UCSD-AML1 (cell line): ENCODE data around the gene SLC28A3.
"Not testable (repeated sequence)": the region's sequence is repeated elsewhere in the genome, so short reads cannot be mapped to it uniquely, and the experiment has no call there.

Experiments used
- DNase-seq: peaks from one replicate; lab custom pipeline; 2025; ENCODE audit not compliant: unreplicated experiment; lab: John Stamatoyannopoulos, UW

Gene SLC28A3, protein sequence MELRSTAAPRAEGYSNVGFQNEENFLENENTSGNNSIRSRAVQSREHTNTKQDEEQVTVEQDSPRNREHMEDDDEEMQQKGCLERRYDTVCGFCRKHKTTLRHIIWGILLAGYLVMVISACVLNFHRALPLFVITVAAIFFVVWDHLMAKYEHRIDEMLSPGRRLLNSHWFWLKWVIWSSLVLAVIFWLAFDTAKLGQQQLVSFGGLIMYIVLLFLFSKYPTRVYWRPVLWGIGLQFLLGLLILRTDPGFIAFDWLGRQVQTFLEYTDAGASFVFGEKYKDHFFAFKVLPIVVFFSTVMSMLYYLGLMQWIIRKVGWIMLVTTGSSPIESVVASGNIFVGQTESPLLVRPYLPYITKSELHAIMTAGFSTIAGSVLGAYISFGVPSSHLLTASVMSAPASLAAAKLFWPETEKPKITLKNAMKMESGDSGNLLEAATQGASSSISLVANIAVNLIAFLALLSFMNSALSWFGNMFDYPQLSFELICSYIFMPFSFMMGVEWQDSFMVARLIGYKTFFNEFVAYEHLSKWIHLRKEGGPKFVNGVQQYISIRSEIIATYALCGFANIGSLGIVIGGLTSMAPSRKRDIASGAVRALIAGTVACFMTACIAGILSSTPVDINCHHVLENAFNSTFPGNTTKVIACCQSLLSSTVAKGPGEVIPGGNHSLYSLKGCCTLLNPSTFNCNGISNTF

DNA sequence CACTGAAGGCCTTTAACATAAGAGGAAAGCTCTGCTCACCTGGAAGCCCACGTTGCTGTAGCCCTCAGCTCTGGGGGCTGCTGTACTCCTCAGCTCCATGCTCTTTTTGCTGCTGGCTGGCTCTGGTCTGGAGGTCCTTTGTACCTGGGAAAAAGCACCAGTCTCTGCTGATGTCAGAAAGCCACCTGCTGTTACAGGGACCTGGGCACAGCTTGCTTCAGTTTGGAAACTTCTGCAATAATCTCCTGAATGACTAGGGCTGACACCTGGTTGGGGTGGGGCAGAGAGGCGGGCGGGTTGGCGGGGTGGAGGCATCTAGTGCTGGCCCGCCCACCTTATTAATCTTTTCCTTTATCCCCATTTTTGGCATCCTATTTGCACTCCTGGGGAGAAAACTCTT is at the start of gene SLC28A3:
Gene SLC28A3, minus strand, starts transcription at position 224 of the 400 bp plus-strand sequence. Its CDS starts 125 bp downstream, at position 99.
- no peak for DNase-seq

DNA sequence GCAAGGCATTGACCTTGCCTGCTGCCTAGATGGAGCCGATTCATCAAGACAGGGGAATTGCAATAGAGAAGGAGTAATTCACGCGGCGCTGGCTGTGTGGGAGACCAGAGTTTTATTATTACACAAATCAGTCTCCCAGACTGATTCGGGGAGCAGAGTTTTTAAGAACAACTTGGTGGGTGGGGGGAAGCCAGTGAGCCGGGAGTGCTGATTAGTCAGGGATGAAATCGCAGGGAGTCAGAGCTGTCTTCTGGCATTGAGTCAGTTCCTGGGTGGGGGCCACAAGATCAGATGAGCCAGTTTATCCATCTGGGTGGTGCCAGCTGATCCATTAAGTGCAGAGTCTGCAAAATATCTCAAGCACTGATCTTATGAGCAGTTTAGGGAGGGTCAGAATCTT is 49.7 kb upstream of the SLC28A3 start:
- DNase-seq = not testable (repeated sequence)

DNA sequence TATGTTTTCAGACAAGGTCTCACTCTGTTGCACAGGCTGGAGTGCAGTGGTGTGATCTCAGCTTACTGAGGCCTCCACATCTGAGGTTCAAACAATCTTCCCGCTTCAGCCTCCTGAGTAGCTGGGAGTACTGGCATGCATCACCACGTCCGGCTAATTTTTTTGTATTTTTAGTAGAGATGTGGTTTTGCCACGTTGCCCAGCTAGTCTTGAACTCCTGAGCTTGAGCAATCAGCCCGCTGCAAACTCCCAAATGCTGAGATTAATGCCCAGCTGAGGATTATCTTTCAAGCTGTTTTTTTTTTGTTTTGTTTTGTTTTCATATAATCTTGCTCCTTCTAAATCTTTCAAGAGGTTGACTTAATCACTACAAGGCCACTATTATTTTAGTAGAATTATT is 47.3 kb upstream of the SLC28A3 start:
- DNase-seq = no peak

DNA sequence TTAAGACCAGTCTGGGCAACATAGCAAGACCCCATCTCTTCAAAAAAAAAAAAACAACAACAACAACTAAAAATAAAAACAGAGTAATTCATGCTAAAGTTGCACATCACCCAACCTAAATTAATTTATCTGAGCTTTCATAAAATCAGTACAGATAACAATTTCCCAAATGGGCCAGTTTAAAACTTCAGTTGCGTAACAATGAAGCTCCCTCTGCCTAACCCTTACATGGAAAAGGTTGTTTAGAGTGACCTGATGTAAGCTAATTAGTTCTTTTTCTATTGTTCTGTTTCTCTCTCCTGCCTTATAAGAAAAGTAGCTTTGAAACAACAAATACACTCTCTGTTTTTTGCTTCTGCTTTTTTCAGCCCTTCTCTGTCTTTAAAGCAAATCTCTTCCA is 46.2 kb upstream of the SLC28A3 start:
- DNase-seq = no peak

DNA sequence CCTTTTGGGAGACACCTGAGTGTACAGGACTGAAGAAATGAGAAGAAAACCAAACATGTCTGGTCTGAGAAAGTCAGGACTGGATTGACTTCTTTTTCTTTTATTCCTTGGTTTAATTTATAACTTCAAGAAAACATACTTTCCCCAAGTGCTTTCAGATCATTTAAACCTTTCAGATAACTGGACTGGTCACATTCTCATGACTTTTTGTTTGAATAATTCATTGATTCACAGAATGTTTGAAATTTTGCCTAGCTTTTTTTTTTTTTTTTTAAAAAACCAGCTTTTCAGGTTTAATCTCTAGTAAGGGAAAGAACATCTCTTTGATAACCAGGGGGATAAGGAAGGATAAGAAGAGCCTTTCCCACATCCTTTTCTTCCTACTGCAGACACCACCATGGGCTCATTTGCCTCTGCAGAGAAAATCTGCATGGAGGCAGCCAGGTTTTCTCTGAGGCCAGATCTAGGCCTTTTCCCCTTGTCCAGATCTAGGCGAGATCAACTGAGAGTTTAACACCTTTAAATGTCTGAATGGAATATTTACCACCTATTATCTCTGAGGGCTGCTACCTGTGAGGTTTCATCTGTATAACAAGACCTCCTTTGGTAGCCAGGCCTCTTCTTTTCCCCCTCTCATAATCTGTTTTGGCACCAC is 45.0 kb upstream of the SLC28A3 start:
- no peak for DNase-seq

DNA sequence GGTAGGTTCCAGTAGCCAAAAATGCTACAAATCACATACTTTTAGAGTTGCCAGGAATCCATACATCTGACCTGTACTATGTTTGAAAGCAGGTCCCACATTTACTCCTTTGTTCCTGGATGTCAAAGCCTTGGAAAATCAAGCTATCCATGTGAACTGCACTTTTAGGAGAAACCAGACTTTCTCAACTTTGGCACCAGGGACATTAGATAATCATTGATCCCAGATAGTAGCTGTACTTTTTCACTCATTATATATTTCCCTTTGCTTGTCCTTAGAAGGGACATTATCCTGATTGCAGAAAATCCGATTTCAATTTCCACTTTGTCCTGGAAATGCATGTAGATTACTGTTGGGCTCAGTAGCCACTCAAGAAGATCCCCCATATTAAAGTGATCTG is 44.1 kb upstream of the SLC28A3 start:
- DNase-seq = no peak

DNA sequence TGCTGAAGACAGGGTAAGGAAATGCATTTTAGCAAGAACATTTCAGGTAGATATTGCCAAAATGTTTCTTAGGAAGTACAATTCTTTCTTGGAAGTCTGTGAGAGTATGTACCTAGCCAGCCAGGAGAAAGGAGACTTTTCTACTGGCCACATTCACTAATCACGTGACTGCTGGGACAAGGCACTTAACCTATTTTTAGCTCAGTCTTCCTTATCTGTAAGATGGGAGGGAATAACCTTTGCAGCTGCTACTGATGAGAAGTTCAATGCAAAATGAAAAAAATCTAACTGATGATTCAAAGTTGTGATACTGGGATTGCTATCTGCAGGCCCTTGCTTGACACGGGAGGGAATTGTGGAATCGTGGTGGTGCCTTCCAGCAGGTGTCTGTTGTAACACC is 42.6 kb upstream of the SLC28A3 start:
- no peak for DNase-seq

DNA sequence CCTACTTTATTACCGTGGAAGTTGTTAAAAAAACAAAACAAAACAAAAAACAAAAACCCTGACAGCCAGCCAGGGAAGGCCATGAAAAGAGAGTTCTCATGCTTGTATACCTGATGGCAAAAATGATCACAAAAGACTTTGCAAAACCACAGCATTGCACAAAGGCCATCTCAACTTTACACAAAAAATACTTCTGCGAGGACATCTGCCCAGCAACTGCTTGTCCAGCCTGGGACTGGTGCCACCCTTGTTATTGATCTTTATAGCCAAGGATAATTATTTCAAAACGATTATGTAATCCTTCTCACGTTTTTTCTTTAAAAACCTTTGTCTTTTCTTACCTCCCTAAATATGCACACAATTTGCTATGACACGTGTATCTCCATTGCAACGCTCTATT is 42.2 kb upstream of the SLC28A3 start:
- no peak for DNase-seq

GRCh38 chr9:84381508-84381907 is 41.0 kb upstream of the SLC28A3 start:
- DNase-seq = no peak

GRCh38 chr9:84379740-84380139 is 39.2 kb upstream of the SLC28A3 start:
- DNase-seq = no peak

DNA sequence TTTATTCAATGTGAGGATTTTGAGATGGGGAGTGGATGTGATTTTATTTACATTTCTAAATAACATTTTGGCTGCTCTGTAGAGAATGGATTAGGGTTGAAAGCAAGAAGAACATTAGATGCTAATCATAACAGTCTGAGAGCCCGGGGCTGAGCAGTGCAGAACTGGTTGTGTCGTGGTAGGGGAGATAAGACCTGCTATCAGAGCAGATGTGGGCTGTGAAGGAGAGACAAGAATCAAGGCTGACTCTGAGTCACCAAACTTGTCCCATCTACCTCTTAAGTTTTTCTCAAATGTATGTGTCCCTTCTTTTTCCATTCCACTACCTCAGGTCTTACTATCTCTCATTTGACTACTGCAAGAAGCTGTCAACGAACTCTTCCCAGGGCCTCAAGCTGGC is 35.4 kb upstream of the SLC28A3 start:
- no peak for DNase-seq

DNA sequence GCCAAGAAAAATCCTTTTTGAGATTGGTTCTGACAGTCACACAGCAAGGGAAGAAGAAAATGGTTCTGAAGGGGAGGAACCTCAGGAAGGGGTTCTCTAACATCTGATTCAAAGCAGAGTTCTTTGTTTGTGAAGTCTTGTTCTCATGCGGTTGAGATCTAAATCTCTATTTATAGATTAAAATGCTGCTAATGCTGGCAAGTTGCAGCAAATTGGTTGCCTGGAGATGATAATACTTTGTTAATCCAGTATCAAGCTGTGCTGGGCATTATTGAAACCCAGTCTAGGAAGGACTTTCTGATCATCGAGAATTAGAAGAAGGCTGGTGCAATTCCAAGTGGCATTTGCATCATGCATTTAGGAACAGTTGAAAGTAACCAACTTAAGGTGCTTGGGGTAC is 34.0 kb upstream of the SLC28A3 start:
- DNase-seq = no peak

DNA sequence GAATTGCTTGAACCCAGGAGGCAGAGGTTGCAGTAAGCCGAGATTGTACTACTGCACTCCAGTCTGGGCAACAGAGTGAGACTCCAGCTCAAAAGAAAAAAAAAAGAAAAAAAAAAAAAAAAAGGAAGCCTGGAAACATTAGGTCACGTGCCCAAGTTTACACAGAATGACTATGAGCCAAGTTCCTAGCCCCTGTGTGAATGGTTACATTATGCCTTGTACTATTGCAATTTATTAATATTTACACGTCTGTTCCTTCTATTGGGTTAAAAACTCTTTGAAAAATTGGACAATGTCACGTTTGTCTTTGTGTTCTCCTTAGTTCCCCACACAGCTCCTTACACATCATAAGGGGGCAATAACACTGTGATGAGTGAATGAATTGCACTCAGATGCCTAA is 33.5 kb upstream of the SLC28A3 start:
- DNase-seq = no peak

DNA sequence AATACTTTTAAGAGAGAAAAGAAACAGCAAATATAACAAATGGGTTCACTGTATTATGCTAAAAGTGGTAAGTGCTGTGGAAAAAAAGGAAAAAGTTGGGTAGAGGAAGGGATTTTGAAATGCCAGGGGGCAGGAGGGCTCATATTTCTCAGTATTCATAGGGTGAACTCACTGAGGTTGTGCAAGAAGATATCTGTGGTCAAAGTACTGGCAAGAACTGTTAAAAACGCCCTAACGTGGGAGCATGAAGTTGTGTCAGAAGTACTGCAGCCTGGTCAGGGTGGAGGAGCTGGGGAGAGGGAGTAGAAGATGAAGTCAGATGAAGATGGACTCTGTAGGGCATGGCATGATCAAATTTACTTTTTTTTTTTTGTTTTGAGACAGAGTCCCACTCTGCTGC is 31.2 kb upstream of the SLC28A3 start:
- DNase-seq = no peak

DNA sequence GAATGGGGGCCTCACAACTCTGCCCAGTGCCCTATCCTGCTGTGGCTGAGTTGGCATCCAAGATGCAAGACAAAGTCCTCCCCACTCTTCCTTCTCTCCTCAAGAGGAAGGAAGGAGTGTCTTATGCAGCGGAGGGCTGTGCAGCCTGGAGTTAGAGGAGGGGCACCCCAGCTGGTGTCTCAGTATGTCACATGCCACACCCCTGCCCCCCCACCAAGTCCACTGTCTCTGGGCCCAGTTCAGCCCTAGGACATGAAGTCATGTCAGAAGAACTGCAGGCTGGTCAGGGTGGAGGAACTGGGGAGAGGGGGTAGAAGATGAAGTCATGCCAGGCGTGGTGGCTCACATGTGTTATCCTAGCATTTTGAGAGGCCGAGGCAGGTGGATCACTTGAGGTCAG is 28.0 kb upstream of the SLC28A3 start:
- DNase-seq = no peak

DNA sequence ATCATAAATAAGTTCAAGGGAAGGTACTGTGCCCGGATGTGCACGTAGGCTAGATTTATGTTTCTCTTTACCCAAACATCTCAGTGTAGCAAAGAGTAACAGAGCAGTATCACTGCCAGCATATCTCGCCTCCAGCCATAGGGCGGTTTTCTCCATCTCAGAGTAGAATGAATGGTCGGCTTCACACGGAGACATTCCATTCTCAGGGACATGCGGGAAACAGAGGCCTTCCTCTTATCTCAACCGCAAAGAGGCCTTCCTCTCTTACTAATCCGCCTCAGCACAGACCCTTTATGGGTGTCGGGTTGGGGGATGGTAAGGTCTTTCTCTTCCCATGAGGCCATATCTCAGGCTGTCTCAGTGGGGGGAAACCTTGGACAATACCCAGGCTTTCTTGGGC is 27.2 kb upstream of the SLC28A3 start:
- DNase-seq = not testable (repeated sequence)

DNA sequence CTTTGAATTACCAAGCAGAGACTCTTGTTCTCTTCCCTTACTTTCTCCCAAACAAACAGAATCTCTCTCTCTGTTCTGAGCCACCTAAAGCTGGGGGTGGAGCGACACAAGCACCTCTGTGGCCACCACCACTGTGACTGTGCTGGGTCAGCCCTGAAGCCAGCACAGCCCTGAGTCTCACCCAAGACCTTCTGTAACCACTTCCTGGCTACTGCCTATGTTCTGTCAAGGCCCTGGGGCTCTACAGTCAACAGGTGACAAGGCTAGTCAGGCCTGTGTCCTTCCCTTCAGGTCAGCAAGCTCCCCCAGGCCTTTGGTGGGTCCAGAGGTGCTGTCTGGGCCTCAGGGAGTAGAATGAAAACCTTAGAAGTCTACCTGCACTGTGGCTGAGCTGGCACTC is 26.1 kb upstream of the SLC28A3 start:
- DNase-seq = no peak

GRCh38 chr9:84364894-84365490 is 24.4 kb upstream of the SLC28A3 start:
- DNase-seq = not testable (repeated sequence)

- DNase-seq = no peak
Measured at GRCh38 chr9:84361645-84362044, 21.1 kb upstream of the SLC28A3 start.

DNA sequence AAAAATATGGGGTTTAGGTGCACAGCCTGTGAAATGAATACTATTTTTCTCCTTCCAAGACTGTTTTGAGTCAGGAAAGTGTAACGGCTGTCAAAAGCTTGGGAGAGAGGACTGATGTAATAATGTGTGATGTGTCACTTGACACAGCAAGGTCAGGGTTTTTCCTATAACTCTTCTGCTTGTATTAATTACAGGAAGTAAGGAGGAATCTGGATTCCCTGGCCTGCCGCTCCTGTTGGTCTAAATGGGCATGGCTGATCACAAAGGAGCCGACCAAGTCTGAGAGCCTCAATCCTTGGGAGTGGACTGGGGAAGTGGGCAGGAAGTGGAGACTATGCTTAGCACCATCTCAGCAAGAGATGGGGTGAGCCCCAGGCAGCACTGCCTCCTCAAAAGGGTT is 16.7 kb upstream of the SLC28A3 start:
- no peak for DNase-seq

GRCh38 chr9:84354035-84354434 is 13.5 kb upstream of the SLC28A3 start:
- DNase-seq = no peak

- DNase-seq = no peak
Measured at GRCh38 chr9:84349671-84350070, 9.1 kb upstream of the SLC28A3 start.
